ENCODE data around the gene ZNF786.
"Not testable (repeated sequence)": the region's sequence is repeated elsewhere in the genome, so short reads cannot be mapped to it uniquely, and the experiment has no call there.

ZNF786 gene

DNA sequence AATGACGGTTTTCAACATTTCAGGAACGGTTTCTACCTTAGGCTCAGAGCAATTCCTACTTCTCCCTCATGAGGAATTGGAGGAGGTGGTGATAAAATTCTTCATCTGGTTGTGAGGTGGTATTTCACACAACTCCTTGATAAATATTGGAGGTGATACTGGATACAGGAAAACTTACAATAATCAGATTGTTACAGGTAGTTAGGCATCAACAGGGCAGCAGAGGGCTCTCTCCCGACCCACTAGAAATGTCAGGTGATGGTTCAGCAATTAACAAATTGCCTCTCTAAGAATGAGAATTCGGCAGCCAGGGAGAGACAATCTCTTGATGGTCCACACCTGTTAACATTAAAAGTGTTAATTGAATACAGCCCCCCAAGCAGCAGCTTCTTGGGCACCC lies 22.6 kb downstream of the ZNF786 start:
- Mint-ChIP-seq H3K27ac (no peak overlapping the region), H3K4me1 (peaks cover 12% of the 10 kb centered on the region), H3K4me3 (no peak overlapping the region), H3K9me3 (no peaks in the 10 kb centered on the region), H3K27me3 (no peaks in the 10 kb centered on the region)
- ATAC-seq: no peak
- DNase-seq: no peak

DNA sequence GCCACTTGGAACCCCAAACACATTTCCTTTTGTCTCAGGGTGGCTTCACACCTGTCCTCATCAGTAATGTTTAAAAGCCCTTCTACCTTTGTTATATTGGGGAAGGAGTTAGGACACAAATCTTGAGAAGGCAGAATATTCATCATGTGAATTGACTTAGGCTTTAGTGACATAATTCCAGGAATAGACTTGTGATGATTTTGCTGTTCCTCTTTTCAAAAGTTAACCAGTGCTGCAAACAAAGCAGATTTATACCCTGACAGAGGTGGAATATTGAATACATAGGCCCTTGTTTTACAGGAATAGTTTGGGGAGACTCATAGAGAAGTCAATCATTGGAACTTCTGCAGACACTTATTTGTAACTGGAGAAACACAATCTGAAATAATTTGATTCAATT lies 27.0 kb downstream of the ZNF786 start:
- no peaks in the 10 kb centered on the region for H3K9me3 Mint-ChIP-seq
- peaks cover 12% of the 10 kb centered on the region for H3K4me1 Mint-ChIP-seq
- H3K4me3 Mint-ChIP-seq: no peak overlapping the region
- no peaks in the 10 kb centered on the region for H3K27me3 Mint-ChIP-seq
- DNase-seq (no peak), ATAC-seq (no peak)
- no peak overlapping the region for H3K27ac Mint-ChIP-seq

DNA sequence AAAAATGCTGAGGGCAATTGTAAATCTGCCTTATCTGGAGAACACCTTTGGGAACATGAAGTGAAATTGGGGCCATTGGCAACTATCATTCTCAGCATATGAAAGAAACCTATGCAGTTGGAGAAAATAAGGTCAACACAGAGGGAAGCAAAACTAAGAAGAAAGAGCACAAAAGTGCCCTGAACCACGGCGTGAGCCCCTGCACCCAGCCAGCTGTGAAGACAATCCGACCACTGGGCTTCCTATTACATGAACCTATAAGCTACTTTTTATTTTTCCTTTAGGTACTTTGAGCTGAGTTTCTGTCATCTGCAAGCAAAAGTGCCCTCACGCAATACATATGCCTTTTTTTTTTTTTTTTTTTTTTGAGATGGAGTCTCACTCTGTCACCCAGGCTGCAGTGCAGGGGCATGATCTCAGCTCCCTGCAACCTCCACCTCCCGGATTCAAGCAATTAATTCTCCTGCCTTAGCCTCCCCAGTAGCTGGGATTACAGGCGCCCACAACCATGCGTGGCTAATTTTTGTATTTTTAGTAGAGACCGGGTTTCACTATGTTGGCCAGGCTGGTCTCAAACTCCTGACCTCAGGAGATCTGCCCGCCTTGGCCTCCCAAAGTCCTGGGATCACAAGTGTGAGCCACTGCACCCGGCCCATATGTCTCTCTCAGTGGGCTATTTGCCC lies 28.2 kb downstream of the ZNF786 start:
- H3K27me3 Mint-ChIP-seq, H3K4me1 Mint-ChIP-seq, H3K9me3 Mint-ChIP-seq, ATAC-seq, H3K27ac Mint-ChIP-seq, DNase-seq, H3K4me3 Mint-ChIP-seq: not testable (repeated sequence)

DNA sequence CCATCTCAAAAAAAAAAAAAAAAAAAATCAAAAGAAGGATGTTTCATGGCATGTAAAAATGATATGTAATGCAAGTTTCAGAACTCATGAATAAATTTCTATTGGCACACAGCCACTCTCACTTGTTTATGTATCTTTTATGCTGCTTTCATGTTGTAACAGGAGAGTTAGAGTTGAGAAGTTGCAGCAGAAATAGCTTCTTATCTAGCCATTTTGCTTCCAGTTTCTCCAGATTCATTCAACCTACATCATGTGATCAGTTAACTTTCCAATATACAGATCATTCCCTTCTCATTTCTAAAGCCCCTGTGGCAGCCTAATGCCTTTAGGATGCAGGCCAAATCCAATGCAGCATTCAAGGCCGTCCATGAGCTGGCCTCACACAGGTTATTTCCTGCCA lies 30.4 kb downstream of the ZNF786 start:
- no peak overlapping the region for H3K27ac Mint-ChIP-seq
- no peak for DNase-seq
- H3K27me3 Mint-ChIP-seq: no peaks in the 10 kb centered on the region
- H3K4me3 Mint-ChIP-seq: no peak overlapping the region
- H3K9me3 Mint-ChIP-seq: no peaks in the 10 kb centered on the region
- peaks cover 7% of the 10 kb centered on the region for H3K4me1 Mint-ChIP-seq
- ATAC-seq: no peak

GRCh38 chr7:149053885-149054284 lies 36.6 kb downstream of the ZNF786 start:
- H3K4me3 Mint-ChIP-seq: no peak overlapping the region
- ATAC-seq (no peak), DNase-seq (no peak)
- H3K27ac Mint-ChIP-seq: peak overlapping the region in 1 of 2 donors; percentile 34
- H3K9me3 Mint-ChIP-seq: no peaks in the 10 kb centered on the region
- H3K4me1 Mint-ChIP-seq: no peaks in the 10 kb centered on the region
- H3K27me3 Mint-ChIP-seq: no peaks in the 10 kb centered on the region

- no peaks in the 10 kb centered on the region for H3K4me1 Mint-ChIP-seq
- ATAC-seq (no peak), DNase-seq (no peak)
- H3K4me3 Mint-ChIP-seq: no peak overlapping the region
- peak overlapping the region in 1 of 2 donors; percentile 65 for H3K27ac Mint-ChIP-seq
- H3K27me3 Mint-ChIP-seq: no peaks in the 10 kb centered on the region
- no peaks in the 10 kb centered on the region for H3K9me3 Mint-ChIP-seq
Measured at GRCh38 chr7:149053384-149053783, 37.1 kb downstream of the ZNF786 start.

GRCh38 chr7:149050941-149051340 lies 39.6 kb downstream of the ZNF786 start:
- no peaks in the 10 kb centered on the region for H3K4me1 Mint-ChIP-seq
- ATAC-seq (no peak), DNase-seq (no peak)
- no peaks in the 10 kb centered on the region for H3K27me3 Mint-ChIP-seq
- H3K9me3 Mint-ChIP-seq: no peaks in the 10 kb centered on the region
- H3K4me3 Mint-ChIP-seq: no peak overlapping the region
- no peak overlapping the region for H3K27ac Mint-ChIP-seq

- Mint-ChIP-seq H3K4me1 (no peaks in the 10 kb centered on the region), H3K27me3 (no peaks in the 10 kb centered on the region), H3K4me3 (no peak overlapping the region), H3K9me3 (no peaks in the 10 kb centered on the region), H3K27ac (no peak overlapping the region)
- no peak for ATAC-seq
- no peak for DNase-seq
Measured at GRCh38 chr7:149048805-149049204, 41.7 kb downstream of the ZNF786 start.

DNA sequence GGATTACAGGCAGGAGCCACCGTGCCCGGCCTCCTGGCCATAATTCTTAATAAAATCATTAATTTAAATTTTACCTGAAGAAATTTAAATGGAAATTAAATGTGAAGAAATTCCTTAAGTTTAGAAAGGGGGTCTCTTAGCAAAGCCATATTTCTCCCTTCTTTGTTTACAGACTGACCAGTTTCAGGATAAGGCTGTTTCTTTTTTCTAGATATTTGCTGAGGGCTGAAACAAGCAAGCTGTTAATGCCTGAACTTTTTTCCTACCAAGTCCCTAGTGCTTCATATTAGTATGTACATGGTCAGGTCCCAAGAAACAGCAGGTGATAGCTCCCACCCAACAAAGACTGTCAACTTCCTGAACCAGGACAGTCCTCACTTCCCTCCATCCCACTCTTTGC lies 44.1 kb downstream of the ZNF786 start:
- DNase-seq (no peak), ATAC-seq (no peak)
- H3K27ac Mint-ChIP-seq: no peak overlapping the region
- no peaks in the 10 kb centered on the region for H3K9me3 Mint-ChIP-seq
- no peak overlapping the region for H3K4me3 Mint-ChIP-seq
- H3K4me1 Mint-ChIP-seq: no peaks in the 10 kb centered on the region
- H3K27me3 Mint-ChIP-seq: no peaks in the 10 kb centered on the region

DNA sequence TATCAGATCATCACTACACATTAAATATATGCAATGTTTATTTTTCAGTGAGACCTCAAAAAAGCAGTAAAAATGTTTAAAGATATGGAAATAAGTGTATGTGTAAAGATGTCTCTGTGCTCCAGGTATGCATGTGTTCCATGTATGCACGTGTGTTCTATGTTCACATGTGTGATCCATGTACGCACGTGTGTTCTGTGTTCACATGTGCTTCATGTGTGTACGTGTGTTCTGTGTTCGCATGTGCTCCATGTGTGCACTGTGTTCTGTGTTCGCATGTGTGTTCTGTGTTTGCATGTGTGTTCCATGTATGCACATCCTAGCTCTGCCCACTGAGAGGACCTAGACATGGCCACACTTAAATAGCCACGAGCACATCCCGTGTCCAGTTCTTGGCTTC lies 46.6 kb downstream of the ZNF786 start:
- ATAC-seq (no peak), DNase-seq (no peak)
- Mint-ChIP-seq H3K9me3 (no peaks in the 10 kb centered on the region), H3K4me3 (no peak overlapping the region), H3K27ac (no peak overlapping the region), H3K4me1 (no peaks in the 10 kb centered on the region), H3K27me3 (no peaks in the 10 kb centered on the region)

DNA sequence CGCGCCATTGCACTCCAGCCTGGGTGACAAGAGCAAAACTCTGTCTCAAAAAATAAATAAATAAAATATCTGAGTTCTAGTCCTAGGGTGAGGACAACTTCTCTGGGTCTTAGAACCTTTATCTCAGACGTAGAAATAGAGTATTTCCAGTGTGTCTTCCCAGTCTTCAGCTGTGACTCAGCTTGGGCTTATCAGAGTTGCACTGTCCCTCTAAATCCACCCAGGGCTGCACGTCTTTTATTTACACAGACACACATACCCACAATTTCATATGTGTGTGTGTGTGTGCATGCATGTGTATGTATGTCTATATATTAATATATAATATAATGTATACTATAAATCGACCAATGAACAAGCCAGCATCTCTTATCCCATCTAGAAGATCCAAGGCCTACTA lies 49.2 kb downstream of the ZNF786 start:
- ATAC-seq (no peak), DNase-seq (no peak)
- H3K27ac Mint-ChIP-seq: no peak overlapping the region
- H3K9me3 Mint-ChIP-seq: peaks cover 8 to 17% of the 10 kb centered on the region in 2 donors
- H3K27me3 Mint-ChIP-seq: no peaks in the 10 kb centered on the region
- peaks cover 15% of the 10 kb centered on the region for H3K4me1 Mint-ChIP-seq
- H3K4me3 Mint-ChIP-seq: no peak overlapping the region

GRCh38 chr7:149038641-149039040 lies 51.9 kb downstream of the ZNF786 start:
- Mint-ChIP-seq H3K4me1 (peaks cover 15% of the 10 kb centered on the region), H3K9me3 (peaks cover 8 to 23% of the 10 kb centered on the region in 2 donors)
- not testable (repeated sequence) for H3K4me3 Mint-ChIP-seq, ATAC-seq, H3K27me3 Mint-ChIP-seq, DNase-seq, H3K27ac Mint-ChIP-seq

GRCh38 chr7:149036676-149037075 lies 53.8 kb downstream of the ZNF786 start:
- no peaks in the 10 kb centered on the region for H3K27me3 Mint-ChIP-seq
- no peak for DNase-seq
- no peak overlapping the region for H3K4me3 Mint-ChIP-seq
- H3K9me3 Mint-ChIP-seq: peaks cover 8 to 23% of the 10 kb centered on the region in 2 donors
- H3K4me1 Mint-ChIP-seq: peaks cover 15% of the 10 kb centered on the region
- no peak overlapping the region for H3K27ac Mint-ChIP-seq
- ATAC-seq: no peak

GRCh38 chr7:149031353-149031910 lies 59.1 kb downstream of the ZNF786 start:
- H3K9me3 Mint-ChIP-seq: peaks cover 0 to 7% of the 10 kb centered on the region in 2 donors
- H3K27me3 Mint-ChIP-seq: no peaks in the 10 kb centered on the region
- ATAC-seq (no peak), DNase-seq (no peak)
- H3K4me1 Mint-ChIP-seq: peaks cover 15% of the 10 kb centered on the region
- no peak overlapping the region for H3K27ac Mint-ChIP-seq
- H3K4me3 Mint-ChIP-seq: no peak overlapping the region

- H3K4me3 Mint-ChIP-seq, H3K27me3 Mint-ChIP-seq, ATAC-seq, H3K27ac Mint-ChIP-seq, DNase-seq, H3K9me3 Mint-ChIP-seq: not testable (repeated sequence)
- peaks cover 25% of the 10 kb centered on the region for H3K4me1 Mint-ChIP-seq
Measured at GRCh38 chr7:149030439-149030838, 60.1 kb downstream of the ZNF786 start.

DNA sequence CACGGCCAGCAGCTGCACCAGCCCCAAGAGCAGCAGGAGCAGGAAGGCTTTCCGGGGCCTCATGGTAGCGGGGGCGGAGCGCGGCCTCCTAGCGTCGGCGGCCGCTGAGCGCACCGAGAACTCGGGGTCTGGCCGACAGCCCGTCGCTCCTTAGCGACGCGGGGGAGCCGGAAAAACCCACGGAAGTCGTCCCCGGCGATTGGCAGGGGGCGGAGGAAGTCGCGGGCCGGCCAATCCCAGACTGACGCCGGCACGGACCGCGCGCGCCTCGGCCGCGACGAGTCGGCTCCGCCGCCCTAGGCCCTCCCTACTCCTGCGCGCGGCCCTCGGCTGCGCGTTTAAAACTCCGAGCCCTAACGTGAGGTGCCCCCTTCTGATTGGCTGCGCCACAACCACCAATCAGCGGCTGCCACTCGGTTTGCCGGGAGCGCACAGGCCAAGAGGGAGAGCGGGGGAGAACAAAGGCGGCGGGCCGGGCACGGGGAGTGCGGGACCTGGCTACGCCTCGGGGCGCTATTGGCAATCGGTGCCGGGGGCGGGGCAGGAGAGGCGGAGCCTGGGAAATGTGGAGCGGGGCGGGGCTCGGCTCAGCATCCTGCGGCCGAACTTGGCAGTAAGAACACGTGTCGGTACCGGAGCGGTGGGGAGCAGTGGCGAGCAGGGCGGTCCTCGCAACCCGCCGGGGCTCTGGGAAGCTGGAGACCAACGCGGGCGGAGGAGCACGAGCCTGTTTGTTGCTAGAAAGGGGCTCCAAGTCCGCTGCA lies 62.0 kb downstream of the ZNF786 start, which contains the start of gene PDIA4:
Gene PDIA4, minus strand, starts transcription at position 160 of the 764 bp plus-strand sequence. Its CDS starts 97 bp downstream, at position 63.
- peak within 1 kb of the TSS; percentile 94 to 97 for H3K27ac Mint-ChIP-seq
- DNase-seq (peak; percentile 100), ATAC-seq (peak; percentile 94)
- H3K27me3 Mint-ChIP-seq: no peaks in the 10 kb centered on the region
- peaks cover 41% of the 10 kb centered on the region for H3K4me1 Mint-ChIP-seq
- no peaks in the 10 kb centered on the region for H3K9me3 Mint-ChIP-seq
- peak within 1 kb of the TSS; percentile 86 to 96 for H3K4me3 Mint-ChIP-seq
